Muscle of back (tissue), 11 donors: ENCODE data around the gene RNASE13. TPM values are rescaled to one million over a fixed set of nuclear protein-coding genes. Genes with fewer than 3 reads are reported as not detected.
"Not testable (repeated sequence)": the region's sequence is repeated elsewhere in the genome, so short reads cannot be mapped to it uniquely, and the experiment has no call there.

ENCODE experiments used
- DNase-seq, 3 donors: peaks; one replicate each; pipeline versions ENCODE4 v3.0.0 to v3.0.0-alpha.2; 2013
- polyA plus RNA-seq, 10 donors: library from polyadenylated mRNA; unstranded; fragments of 120-200 nt; gene quantifications; one replicate each; pipeline ENCODE4 v1.2.1, GENCODE V29; 2013; ENCODE audit not compliant: insufficient read length in 10 of 10

Gene RNASE13
- polyA plus RNA-seq, 10 donors: 0.33 to 0.34 TPM; not detected in 8

DNA sequence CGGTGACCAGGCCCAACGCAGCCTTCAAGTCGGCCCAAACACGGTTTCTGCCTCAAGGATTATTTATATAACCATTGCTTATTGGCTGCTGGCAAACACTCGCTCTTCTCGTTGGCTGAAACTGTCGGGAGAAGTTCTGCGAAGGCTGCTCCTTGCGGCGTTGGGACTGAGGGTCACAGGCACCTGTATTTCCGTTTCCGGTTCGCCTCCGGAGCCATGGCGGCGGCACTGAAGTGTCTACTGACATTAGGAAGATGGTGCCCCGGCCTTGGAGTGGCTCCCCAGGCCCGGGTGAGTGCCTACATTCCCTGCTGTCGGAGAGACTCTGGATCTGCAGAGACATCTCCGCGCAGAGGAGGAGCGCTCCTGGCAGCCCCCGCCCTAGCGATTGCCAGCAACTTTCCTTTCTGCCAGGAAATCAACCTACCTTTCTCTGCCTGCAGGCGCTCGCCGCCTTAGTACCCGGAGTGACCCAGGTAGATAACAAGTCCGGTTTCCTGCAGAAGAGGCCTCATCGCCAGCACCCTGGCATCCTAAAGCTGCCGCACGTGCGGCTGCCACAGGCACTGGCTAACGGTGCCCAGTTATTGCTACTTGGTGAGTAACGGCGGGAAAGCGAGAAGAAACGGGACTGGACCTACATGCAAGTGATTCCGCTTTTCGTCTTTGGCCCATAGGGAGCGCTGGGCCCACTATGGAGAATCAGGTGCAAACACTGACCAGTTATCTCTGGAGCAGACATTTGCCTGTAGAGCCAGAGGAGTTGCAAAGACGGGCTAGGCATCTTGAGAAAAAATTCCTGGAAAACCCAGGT is 44.6 kb downstream of the RNASE13 start, which contains the start of gene METTL17:
Gene METTL17, plus strand, starts transcription at position 194 of the 814 bp plus-strand sequence. Its CDS starts 23 bp downstream, at position 217.
- DNase-seq: peak; percentile 95 to 97 (median 97)

DNA sequence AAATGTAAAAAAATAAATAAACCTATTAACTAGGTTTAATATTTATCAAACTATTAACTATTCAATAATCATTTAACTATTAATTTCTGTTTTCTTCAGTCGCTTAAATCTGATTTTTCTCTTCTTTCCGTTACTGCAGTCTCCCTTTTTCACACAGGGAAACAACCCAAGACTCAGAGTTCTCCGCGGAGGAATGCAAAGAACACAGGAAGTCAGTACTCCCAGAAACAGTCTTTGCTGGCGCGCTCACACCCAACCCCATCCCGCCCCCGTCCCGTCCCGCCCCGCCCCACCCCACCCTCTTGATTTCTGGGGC is 45.2 kb downstream of the RNASE13 start:
- DNase-seq: no peak

DNA sequence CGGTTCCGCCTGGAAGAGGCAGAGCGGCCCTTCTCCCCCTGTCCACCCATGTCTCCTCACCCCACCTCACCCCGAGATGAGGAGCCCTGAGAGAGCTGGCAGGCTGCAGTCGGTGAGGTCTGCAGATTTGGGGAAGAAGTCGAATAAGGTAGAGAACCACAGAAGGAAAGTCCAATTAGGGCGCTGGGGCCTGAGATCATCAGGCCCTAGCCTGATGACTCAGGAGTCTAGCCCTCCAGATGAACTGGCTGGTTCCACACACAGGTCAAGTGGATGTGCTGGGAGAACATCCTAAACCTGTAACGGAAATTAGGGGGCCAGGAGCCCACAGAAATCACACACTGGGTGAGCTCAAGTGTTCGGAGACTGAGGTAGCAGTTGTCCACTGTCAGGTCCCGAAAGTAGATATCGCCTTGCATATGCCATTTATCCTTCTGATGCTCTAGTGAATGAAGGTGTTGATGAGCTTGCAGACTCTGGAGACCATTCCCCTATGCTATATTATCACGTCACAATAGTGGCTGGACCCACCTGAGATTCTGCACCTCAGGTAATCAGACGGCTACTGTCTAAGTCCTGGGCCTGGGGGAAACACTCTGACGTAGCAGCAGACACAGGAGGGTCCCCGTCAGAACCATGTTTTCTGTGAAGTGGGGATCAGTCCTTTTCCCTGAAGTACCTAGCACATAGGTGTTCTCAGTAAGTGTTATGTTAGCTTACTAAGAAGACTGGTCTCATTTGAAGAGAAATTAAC is 45.7 kb downstream of the RNASE13 start:
- peak in 1 of 3 donors; percentile 14 for DNase-seq

DNA sequence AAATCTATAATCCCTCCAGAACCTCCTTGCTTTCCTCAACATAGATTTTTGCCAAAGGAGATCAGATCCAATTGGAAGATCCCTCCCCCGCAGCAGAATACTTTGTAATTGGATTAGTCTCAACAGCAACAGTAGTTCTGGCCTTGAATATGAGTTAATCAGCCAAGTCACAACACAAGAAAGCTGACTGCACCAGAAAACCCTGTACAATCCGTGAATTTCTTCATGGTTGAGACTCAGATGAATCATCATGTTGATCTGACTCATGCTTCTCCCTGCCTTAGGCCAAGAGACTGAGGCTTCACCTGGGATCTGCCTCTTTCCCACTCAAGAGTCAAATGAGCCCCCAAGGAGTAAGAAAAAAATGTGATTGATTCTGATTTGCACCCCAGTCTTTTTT is 47.8 kb downstream of the RNASE13 start:
- DNase-seq: peak in 2 of 3 donors; percentile 6 to 86

DNA sequence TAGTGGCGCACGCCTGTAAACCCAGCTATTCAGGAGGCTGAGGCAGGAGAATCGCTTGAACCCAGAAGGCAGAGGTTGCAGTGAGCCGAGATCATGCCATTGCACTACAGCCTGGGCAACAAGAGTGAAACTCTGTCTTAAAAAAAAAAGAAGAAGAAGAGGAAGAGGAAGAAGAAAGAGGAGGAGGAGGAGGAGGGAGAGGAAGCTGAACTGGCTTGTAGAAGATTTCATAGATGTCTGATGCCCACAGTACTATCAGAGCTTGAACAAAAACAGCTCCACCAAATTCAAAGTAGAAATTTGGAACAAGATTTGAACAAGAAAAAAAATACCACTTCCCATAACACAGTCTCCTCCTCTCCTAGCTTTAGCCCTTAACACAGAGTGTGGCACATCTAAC is 49.0 kb downstream of the RNASE13 start:
- DNase-seq: not testable (repeated sequence)

Other genes with a start within 250 kb of the RNASE13 start
- gene RNASE1, start 232.0 kb downstream of the RNASE13 start, polyA plus RNA-seq: 100 to 1,000 TPM; 142 to 246 (median 201) TPM
- gene RNASE3, start 143.4 kb downstream of the RNASE13 start, polyA plus RNA-seq: 1 to 10 TPM in 1 of 10 donors, under 1 TPM in 4, not detected in 5; 0.19 to 1.2 (median 0.41) TPM
- 1 to 10 TPM in 5 of 10 donors, under 1 TPM in 5; 0.50 to 2.4 (median 0.99) TPM for gene RNASE2, start 79.3 kb downstream of the RNASE13 start, polyA plus RNA-seq
- gene METTL17, start 44.8 kb downstream of the RNASE13 start, polyA plus RNA-seq: 10 to 100 TPM; 33.8 to 75.8 (median 42.9) TPM
- gene SLC39A2, start 35.5 kb downstream of the RNASE13 start, polyA plus RNA-seq: under 1 TPM in 3 of 10 donors, not detected in 7; 0.16 to 0.91 (median 0.43) TPM
- gene NDRG2, start 9.7 kb downstream of the RNASE13 start, polyA plus RNA-seq: 100 to 1,000 TPM in 9 of 10 donors, 10 to 100 TPM in 1; 98.7 to 223 (median 147) TPM
- under 1 TPM in 9 of 10 donors, not detected in 1; 0.17 to 0.98 (median 0.58) TPM for gene TPPP2, start 4.6 kb downstream of the RNASE13 start, polyA plus RNA-seq
- gene RNASE7, start 7.6 kb upstream of the RNASE13 start, polyA plus RNA-seq: under 1 TPM in 2 of 10 donors, not detected in 8; 0.14 to 0.18 TPM
- not detected for gene RNASE8, start 23.0 kb upstream of the RNASE13 start, polyA plus RNA-seq
- 10 to 100 TPM; 51.4 to 83.0 (median 61.7) TPM for gene ARHGEF40, start 35.5 kb upstream of the RNASE13 start, polyA plus RNA-seq
- gene ZNF219, start 63.8 kb upstream of the RNASE13 start, polyA plus RNA-seq: 10 to 100 TPM; 12.9 to 18.7 (median 16.2) TPM
- gene TMEM253, start 66.3 kb upstream of the RNASE13 start, polyA plus RNA-seq: under 1 TPM; 0.29 to 0.91 (median 0.58) TPM
- under 1 TPM in 5 of 10 donors, not detected in 5; 0.01 to 0.05 (median 0.03) TPM for gene OR5AU1, start 121.3 kb upstream of the RNASE13 start, polyA plus RNA-seq
- gene HNRNPC, start 234.6 kb upstream of the RNASE13 start, polyA plus RNA-seq: 100 to 1,000 TPM; 396 to 532 (median 442) TPM
- 1 to 10 TPM in 1 of 10 donors, under 1 TPM in 9; 0.20 to 1.1 (median 0.49) TPM for gene RPGRIP1, start 245.3 kb upstream of the RNASE13 start, polyA plus RNA-seq